IPS-15b (cell line): ENCODE data around the gene FYN.

ENCODE experiments used
- H3K27me3 ChIP-seq: one replicate; pipeline ENCODE4 v1.6.1; 2013; ENCODE audit warnings: low read length; ENCODE audit not compliant: control insufficient read depth, insufficient read depth
- H3K36me3 ChIP-seq: one replicate; pipeline ENCODE4 v1.6.1; 2013; ENCODE audit warnings: low read length; ENCODE audit not compliant: control insufficient read depth, insufficient read depth
- H3K4me1 ChIP-seq: one replicate; pipeline ENCODE4 v1.6.1; 2013; ENCODE audit warnings: mild to moderate bottlenecking, low read length; ENCODE audit not compliant: control insufficient read depth, insufficient read depth
- H3K4me3 ChIP-seq: one replicate; pipeline ENCODE4 v1.5.1; 2013; ENCODE audit warnings: low read depth, low read length
- H3K9ac ChIP-seq: one replicate; pipeline ENCODE4 v1.6.1; 2013; ENCODE audit warnings: low read depth, mild to moderate bottlenecking, low read length
- H3K9me3 ChIP-seq: one replicate; pipeline ENCODE4 v1.6.1; 2013; ENCODE audit warnings: mild to moderate bottlenecking, low read length; ENCODE audit not compliant: control insufficient read depth, insufficient read depth

Gene FYN

DNA sequence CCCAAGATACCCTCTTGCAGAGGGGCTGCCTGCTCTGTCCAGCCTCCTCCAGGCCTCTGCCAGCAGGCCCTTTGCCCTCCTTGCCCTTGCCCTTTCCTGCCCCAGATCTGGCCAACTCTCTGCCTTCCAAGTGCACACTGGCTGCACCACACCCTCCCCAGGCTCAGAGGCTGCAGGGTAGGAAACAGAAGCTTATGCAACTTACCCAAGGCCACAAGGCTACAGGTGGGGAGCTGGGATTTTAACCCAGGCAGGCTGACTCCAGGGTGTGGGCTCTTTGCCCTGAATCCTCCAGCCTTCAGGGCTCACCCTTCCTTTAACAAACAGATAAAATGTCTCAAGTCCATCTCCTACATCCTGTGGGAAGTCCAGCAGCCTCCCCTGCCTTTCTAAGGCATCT lies 253.1 kb downstream of the FYN start:
- Histone ChIP-seq H3K4me3 (no peak overlapping the region), H3K36me3 (no peaks in the 10 kb centered on the region), H3K9ac (no peak overlapping the region), H3K4me1 (peaks cover 5% of the 10 kb centered on the region), H3K27me3 (no peaks in the 10 kb centered on the region), H3K9me3 (no peaks in the 10 kb centered on the region)

DNA sequence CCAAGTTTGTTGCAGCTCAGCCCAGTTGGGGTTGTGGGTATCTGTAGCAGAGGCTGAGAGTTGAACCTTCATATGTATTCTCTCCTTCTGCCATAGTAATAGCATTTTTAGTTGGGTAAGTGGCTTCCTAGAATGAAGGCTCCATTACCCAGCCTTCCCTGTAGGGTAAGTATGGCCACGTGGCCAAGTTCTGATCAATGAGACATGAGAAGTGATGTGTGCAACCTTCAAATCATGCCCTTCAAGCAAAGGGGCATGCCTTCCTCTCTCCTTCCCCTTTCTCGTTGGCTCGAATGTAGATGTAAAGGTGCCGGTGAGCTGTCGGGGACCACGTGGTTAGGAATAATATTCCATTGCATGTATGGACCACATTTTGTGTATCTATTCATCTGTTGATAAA lies 254.8 kb downstream of the FYN start:
- Histone ChIP-seq H3K9ac (no peak overlapping the region), H3K4me1 (peaks cover 5% of the 10 kb centered on the region), H3K4me3 (no peak overlapping the region), H3K36me3 (no peaks in the 10 kb centered on the region), H3K27me3 (no peaks in the 10 kb centered on the region), H3K9me3 (no peaks in the 10 kb centered on the region)

DNA sequence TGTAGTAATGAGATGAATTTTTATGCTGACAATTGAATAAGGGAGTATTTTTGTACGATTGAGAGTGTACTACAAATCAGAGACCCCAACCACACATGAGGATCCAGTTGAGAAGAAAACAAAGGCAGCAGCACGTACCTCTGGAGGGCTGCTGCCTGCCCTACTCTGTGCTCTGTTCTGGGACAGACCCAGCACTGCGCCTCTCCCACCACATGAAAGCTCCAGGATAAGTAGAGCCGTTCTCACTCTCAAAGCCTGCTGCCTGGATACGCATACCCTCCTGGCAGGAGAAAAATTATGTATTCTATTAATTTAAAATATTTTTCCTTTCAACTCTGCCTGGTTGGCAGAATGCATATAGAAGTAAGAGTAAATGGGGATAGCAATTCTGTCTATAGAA lies 256.1 kb downstream of the FYN start:
- no peaks in the 10 kb centered on the region for H3K36me3 ChIP-seq
- no peaks in the 10 kb centered on the region for H3K27me3 ChIP-seq
- H3K4me1 ChIP-seq, result peaks cover 5% of the 10 kb centered on the region
- no peak overlapping the region for H3K9ac ChIP-seq
- H3K4me3 ChIP-seq, result no peak overlapping the region
- no peaks in the 10 kb centered on the region for H3K9me3 ChIP-seq

DNA sequence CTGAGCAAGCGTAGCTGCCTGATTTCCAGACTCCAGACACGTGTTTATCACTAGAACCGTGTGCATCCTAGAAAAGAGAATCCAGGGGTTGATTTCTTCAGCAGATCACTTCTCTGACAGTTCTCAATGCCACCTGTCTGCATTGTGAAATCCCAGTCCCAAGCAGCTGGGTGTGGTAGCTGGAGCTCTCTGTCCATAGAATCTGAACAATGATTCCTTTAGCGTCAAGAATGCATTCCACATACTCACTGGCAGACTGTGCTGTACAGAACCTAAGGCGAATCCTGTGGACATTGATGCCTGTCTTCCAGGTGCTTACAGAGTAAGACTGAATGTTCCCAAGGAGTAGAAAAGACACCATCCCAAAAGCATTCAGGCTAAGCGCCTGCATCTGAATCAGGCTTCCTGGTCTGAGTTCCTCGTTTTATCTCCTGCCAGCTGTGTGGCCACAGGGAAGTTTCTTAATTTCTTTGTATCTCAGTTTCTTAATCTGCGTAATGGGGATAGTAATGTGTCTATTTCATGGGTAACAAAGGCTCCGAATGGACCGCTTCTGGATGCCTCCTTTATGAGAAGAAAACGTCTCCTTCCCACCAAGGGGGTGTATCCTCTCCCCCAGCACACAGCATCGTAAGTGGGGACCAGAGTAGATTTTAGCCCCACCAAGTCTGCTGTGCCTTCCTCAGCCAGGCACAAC lies 257.2 kb downstream of the FYN start:
- Histone ChIP-seq H3K4me1 (peaks cover 5% of the 10 kb centered on the region), H3K9ac (no peak overlapping the region), H3K27me3 (no peaks in the 10 kb centered on the region), H3K36me3 (no peaks in the 10 kb centered on the region), H3K4me3 (no peak overlapping the region), H3K9me3 (no peaks in the 10 kb centered on the region)

DNA sequence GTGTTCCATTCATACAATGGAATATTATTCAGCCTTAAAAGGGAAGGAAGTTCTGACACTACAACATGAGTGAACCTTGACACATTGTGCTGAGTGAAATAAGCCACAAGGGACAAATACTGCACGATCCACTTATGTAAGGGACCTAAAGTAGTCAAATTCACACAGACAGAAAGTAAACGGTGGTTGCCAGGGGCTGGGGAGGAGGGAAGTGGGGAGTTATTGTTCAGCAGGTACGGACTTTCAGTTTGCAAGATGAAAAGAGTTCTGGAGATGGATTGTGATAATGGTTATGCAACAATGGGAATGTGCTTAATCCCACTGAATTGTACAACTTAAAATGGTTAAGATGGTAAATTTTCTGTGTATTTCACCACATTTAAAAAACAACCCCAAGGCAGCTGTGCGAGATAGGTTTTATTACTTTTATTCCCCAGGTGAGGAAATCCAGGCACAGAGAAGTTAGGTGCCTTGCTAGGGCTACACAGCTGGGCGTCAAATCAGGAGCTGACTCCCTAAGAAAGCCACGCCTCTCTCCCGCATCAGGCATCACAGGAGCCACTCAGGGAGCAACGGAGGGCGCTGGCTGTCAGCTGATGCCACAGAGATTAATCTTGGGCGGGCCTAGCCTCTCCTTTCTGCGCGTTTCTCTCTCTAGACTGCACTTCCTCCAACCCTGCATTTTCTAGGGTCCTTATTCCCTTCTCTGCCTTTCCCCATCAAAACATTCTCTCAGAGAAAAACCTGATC lies 258.2 kb downstream of the FYN start:
- peaks cover 5% of the 10 kb centered on the region for H3K4me1 ChIP-seq
- no peaks in the 10 kb centered on the region for H3K9me3 ChIP-seq
- no peak overlapping the region for H3K4me3 ChIP-seq
- H3K9ac ChIP-seq, result no peak overlapping the region
- H3K27me3 ChIP-seq, result no peaks in the 10 kb centered on the region
- H3K36me3 ChIP-seq, result no peaks in the 10 kb centered on the region

DNA sequence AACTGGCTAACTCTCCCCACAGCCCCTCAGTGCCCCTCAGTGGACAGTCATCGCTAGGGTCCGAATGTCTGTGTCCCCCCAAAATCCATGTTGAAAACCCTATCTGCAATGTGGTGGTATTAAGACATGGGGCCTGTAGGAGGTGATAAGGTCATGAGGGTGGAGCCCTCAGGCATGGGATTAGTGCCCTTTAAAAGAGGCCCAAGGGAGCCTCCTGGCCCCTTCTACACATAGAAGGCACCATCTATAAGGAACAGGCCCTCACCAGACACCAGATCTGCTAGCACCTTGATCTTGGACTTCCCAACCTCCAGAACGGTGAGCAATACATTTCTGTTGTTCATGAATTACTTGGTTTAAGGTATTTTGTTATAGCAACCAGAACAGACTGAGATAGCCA lies 260.9 kb downstream of the FYN start:
- Histone ChIP-seq H3K4me3 (no peak overlapping the region), H3K4me1 (peaks cover 5% of the 10 kb centered on the region), H3K9me3 (no peaks in the 10 kb centered on the region), H3K36me3 (no peaks in the 10 kb centered on the region), H3K27me3 (no peaks in the 10 kb centered on the region), H3K9ac (no peak overlapping the region)

DNA sequence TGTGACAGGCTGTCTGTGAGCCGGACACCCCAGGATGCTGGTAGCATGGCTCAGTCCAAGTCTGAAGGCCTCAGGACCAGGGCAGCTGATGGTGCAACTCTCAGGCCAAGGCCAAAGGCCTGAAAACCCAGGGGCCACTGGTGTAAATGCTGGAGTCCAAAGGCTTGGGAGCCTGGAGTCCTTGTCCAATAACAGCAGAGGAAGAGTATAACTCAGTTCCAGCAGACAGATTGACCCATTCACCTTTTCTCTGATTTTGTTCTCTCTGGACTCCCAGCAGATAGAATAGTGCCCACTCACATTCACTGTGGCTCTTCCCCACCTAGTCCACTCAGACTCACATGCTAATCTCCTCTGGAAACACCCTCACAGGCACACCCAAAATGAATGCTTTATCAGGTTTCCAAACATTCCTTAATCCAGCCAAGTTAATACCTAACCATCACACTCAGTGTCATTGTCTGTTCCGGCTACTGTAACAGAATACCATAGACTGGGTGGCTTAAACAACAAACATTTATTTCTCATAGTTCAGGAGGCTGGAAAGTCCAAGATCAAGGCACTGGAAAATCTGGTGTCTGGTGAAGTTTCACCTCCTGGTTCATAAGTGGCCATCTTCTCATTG lies 262.6 kb downstream of the FYN start:
- H3K9me3 ChIP-seq, result no peaks in the 10 kb centered on the region
- peaks cover 3% of the 10 kb centered on the region for H3K4me1 ChIP-seq
- no peak overlapping the region for H3K9ac ChIP-seq
- H3K27me3 ChIP-seq, result no peaks in the 10 kb centered on the region
- H3K36me3 ChIP-seq, result no peaks in the 10 kb centered on the region
- no peak overlapping the region for H3K4me3 ChIP-seq
